ENCODE data around the gene THOC6. TPM values are rescaled to one million over a fixed set of nuclear protein-coding genes. Genes with fewer than 3 reads are reported as not detected.

Gene THOC6
- total RNA-seq, 1 experiment from 2014 or later = 25.5 TPM

- no peak overlapping the region for H3K27ac ChIP-seq
- H3K9me3 ChIP-seq (replicated peaks) = no peaks in the 10 kb centered on the region
- DNase-seq = no peak
- H3K27me3 ChIP-seq = peaks cover 37% of the 10 kb centered on the region
- H3K36me3 ChIP-seq = no peaks in the 10 kb centered on the region
- peaks cover 21% of the 10 kb centered on the region for H3K4me1 ChIP-seq
- no peak overlapping the region for H3K4me3 ChIP-seq
These were observed 19.0 kb upstream of the THOC6 start for GRCh38 chr16:3004781-3005284.

- Histone ChIP-seq H3K36me3 (no peaks in the 10 kb centered on the region), H3K27me3 (peaks cover 38% of the 10 kb centered on the region), H3K4me1 (peaks cover 29% of the 10 kb centered on the region), H3K4me3 (no peak overlapping the region), H3K9me3 (replicated peaks) (no peaks in the 10 kb centered on the region), H3K27ac (no peak overlapping the region)
- no peak for DNase-seq
These were observed 16.5 kb upstream of the THOC6 start for GRCh38 chr16:3007059-3007956.

GRCh38 chr16:3007957-3008689 lies 15.7 kb upstream of the THOC6 start:
- no peak overlapping the region for H3K4me3 ChIP-seq
- H3K27ac ChIP-seq = no peak overlapping the region
- H3K36me3 ChIP-seq = no peaks in the 10 kb centered on the region
- peaks cover 34% of the 10 kb centered on the region for H3K4me1 ChIP-seq
- H3K9me3 ChIP-seq (replicated peaks) = no peaks in the 10 kb centered on the region
- DNase-seq = no peak
- H3K27me3 ChIP-seq = peaks cover 39% of the 10 kb centered on the region

GRCh38 chr16:3008690-3009037 lies 15.2 kb upstream of the THOC6 start:
- H3K4me1 ChIP-seq = peaks cover 34% of the 10 kb centered on the region
- peaks cover 39% of the 10 kb centered on the region for H3K27me3 ChIP-seq
- no peaks in the 10 kb centered on the region for H3K9me3 ChIP-seq (replicated peaks)
- no peak overlapping the region for H3K4me3 ChIP-seq
- H3K36me3 ChIP-seq = no peaks in the 10 kb centered on the region
- no peak overlapping the region for H3K27ac ChIP-seq
- DNase-seq = no peak

GRCh38 chr16:3009568-3010390 lies 14.1 kb upstream of the THOC6 start:
- Histone ChIP-seq H3K36me3 (no peaks in the 10 kb centered on the region), H3K4me3 (peak overlapping the region; percentile 9; the same call in 1 of the 2 replicates), H3K4me1 (peaks cover 34% of the 10 kb centered on the region), H3K9me3 (replicated peaks) (no peaks in the 10 kb centered on the region), H3K27me3 (peaks cover 39% of the 10 kb centered on the region), H3K27ac (no peak overlapping the region; the same call in 1 of the 2 replicates)
- DNase-seq = peak; percentile 72 to 75

- H3K27me3 ChIP-seq = peaks cover 33% of the 10 kb centered on the region
These were observed 13.3 kb upstream of the THOC6 start for GRCh38 chr16:3010510-3010909.

GRCh38 chr16:3012246-3012645 lies 11.6 kb upstream of the THOC6 start:
- no peaks in the 10 kb centered on the region for H3K9me3 ChIP-seq (replicated peaks)
- H3K27ac ChIP-seq = no peak overlapping the region
- H3K36me3 ChIP-seq = no peaks in the 10 kb centered on the region
- H3K4me3 ChIP-seq = no peak overlapping the region
- H3K4me1 ChIP-seq = peaks cover 29% of the 10 kb centered on the region
- no peak for DNase-seq
- H3K27me3 ChIP-seq = peaks cover 19% of the 10 kb centered on the region

More at GRCh38 chr16:3010510-3010909, 13.3 kb upstream of the THOC6 start:
- Histone ChIP-seq H3K27ac (no peak overlapping the region), H3K9me3 (replicated peaks) (no peaks in the 10 kb centered on the region), H3K4me3 (no peak overlapping the region), H3K36me3 (no peaks in the 10 kb centered on the region), H3K4me1 (peaks cover 31% of the 10 kb centered on the region)
- DNase-seq = no peak

GRCh38 chr16:3012828-3013420 lies 10.9 kb upstream of the THOC6 start, which contains the start of gene CLDN9:
TSS of gene CLDN9 (plus strand) at chr16:3012923. CDS start at chr16:3013363, 440 bp downstream.
- Histone ChIP-seq H3K9me3 (replicated peaks) (no peaks in the 10 kb centered on the region), H3K36me3 (no peaks in the 10 kb centered on the region), H3K27ac (no peak within 1 kb of the TSS), H3K27me3 (peaks cover 14% of the 10 kb centered on the region), H3K4me3 (no peak within 1 kb of the TSS), H3K4me1 (peaks cover 24% of the 10 kb centered on the region)
- DNase-seq = no peak

GRCh38 chr16:3013491-3013951 lies 10.3 kb upstream of the THOC6 start:
- DNase-seq = no peak
- Histone ChIP-seq H3K27ac (no peak overlapping the region), H3K36me3 (no peaks in the 10 kb centered on the region), H3K4me1 (peaks cover 20% of the 10 kb centered on the region), H3K4me3 (no peak overlapping the region), H3K27me3 (peaks cover 8% of the 10 kb centered on the region), H3K9me3 (replicated peaks) (no peaks in the 10 kb centered on the region)

GRCh38 chr16:3013998-3014690 lies 9.7 kb upstream of the THOC6 start:
- H3K4me3 ChIP-seq = no peak overlapping the region
- H3K27me3 ChIP-seq = peaks cover 8% of the 10 kb centered on the region
- no peaks in the 10 kb centered on the region for H3K36me3 ChIP-seq

GRCh38 chr16:3014971-3015370 lies 8.9 kb upstream of the THOC6 start:
- no peaks in the 10 kb centered on the region for H3K9me3 ChIP-seq (replicated peaks)
- H3K27ac ChIP-seq = no peak overlapping the region
- no peak overlapping the region for H3K4me3 ChIP-seq
- peaks cover 8% of the 10 kb centered on the region for H3K27me3 ChIP-seq
- peaks cover 12% of the 10 kb centered on the region for H3K4me1 ChIP-seq
- DNase-seq = no peak
- no peaks in the 10 kb centered on the region for H3K36me3 ChIP-seq

More at GRCh38 chr16:3013998-3014690, 9.7 kb upstream of the THOC6 start:
- H3K27ac ChIP-seq = no peak overlapping the region
- no peak for DNase-seq
- no peaks in the 10 kb centered on the region for H3K9me3 ChIP-seq (replicated peaks)
- peaks cover 20% of the 10 kb centered on the region for H3K4me1 ChIP-seq

- H3K27me3 ChIP-seq = peaks cover 8% of the 10 kb centered on the region
- DNase-seq = no peak
- H3K36me3 ChIP-seq = no peaks in the 10 kb centered on the region
- no peaks in the 10 kb centered on the region for H3K9me3 ChIP-seq (replicated peaks)
- H3K4me3 ChIP-seq = no peak overlapping the region
- no peak overlapping the region for H3K27ac ChIP-seq
- H3K4me1 ChIP-seq = peaks cover 9% of the 10 kb centered on the region; the same call in 1 of the 2 replicates
These were observed 7.8 kb upstream of the THOC6 start for GRCh38 chr16:3015865-3016521.

GRCh38 chr16:3017344-3017743 lies 6.5 kb upstream of the THOC6 start:
- no peak overlapping the region for H3K4me3 ChIP-seq
- H3K27me3 ChIP-seq = peaks cover 1% of the 10 kb centered on the region
- no peak overlapping the region for H3K27ac ChIP-seq
- peaks cover 8% of the 10 kb centered on the region for H3K4me1 ChIP-seq
- H3K36me3 ChIP-seq = peaks cover under 1% of the 10 kb centered on the region
- DNase-seq = no peak
- H3K9me3 ChIP-seq (replicated peaks) = no peaks in the 10 kb centered on the region
